Measurements from ENCODE around the gene NEK3.

The NEK3 gene

DNA sequence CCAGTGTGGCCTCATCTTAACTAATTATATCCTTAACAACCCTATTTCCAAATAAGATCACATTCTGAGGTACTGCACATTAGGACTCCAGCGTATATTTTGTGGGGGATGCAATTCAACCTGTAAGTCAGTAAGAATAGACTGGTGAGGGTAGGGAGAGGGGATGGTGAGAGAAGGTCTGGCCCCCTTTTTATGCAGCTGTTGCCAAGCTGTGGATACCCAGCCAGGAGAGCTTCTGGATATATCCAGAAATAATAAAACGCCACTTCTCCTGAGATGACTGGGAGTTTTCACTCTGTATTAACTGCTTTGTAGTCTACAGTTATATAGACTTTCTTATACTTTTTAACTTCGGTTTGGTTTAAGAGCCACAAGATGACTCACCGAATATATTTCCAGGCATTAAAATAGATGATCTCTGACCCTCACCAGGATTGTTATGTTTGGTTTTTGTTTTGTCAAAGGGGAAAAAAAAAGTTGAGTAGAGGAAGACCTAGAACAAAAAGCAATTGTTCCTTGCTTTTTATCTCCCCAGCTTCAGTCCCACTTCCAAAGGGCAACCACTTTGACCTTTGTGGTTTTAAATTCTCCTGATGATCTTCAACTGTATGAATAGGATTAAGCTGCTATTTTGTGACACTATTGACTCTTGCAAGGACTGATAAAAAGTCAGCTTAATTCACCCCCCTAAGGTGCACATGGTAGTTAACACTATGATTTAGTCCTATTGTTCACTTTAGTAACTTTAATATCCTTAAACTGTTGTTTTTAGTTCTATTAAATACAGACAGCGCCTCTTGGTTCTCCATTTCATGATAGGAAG is 3.1 kb upstream of the NEK3 start:
- Mint-ChIP-seq H3K27me3 (ENCODE audit: low read depth) (peaks cover 3% of the 10 kb centered on the region), H3K4me1 (peaks cover 28% of the 10 kb centered on the region)
- TF ChIP-seq, protein P1, sequence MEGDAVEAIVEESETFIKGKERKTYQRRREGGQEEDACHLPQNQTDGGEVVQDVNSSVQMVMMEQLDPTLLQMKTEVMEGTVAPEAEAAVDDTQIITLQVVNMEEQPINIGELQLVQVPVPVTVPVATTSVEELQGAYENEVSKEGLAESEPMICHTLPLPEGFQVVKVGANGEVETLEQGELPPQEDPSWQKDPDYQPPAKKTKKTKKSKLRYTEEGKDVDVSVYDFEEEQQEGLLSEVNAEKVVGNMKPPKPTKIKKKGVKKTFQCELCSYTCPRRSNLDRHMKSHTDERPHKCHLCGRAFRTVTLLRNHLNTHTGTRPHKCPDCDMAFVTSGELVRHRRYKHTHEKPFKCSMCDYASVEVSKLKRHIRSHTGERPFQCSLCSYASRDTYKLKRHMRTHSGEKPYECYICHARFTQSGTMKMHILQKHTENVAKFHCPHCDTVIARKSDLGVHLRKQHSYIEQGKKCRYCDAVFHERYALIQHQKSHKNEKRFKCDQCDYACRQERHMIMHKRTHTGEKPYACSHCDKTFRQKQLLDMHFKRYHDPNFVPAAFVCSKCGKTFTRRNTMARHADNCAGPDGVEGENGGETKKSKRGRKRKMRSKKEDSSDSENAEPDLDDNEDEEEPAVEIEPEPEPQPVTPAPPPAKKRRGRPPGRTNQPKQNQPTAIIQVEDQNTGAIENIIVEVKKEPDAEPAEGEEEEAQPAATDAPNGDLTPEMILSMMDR (IDR thresholded peaks at IDR 0.05; ENCODE audit: unreplicated experiment in 3 of 3): no peak

DNA sequence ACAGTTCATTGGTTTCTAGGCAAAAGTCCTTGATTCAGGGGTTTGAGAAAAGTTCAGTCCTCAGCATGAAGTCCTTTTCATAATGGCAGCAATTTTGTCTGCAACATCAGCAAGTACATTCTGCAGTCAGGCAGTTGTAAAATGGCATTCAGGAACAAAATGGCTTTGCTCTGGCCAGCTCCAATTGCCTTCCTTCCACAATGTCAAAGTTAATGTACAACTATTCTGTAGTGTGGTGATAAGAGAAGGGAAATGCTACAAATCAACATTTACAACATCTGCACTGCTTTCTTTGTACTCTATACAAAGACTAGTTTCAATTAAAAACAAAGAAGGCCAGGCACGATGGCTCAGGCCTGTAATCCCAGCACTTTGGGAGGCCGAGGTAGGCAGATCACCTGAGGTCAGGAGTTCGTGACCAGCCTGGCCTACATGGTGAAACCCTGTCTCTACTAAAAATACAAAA is 1.8 kb upstream of the NEK3 start:
- TF ChIP-seq, protein P1 (IDR thresholded peaks at IDR 0.05; ENCODE audit: unreplicated experiment in 3 of 3): no peak
- H3K9me3 Mint-ChIP-seq: no peaks in the 10 kb centered on the region
- H3K36me3 Mint-ChIP-seq (ENCODE audit: low read depth): peaks cover 8% of the 10 kb centered on the region
- peaks cover 34% of the 10 kb centered on the region for H3K4me1 Mint-ChIP-seq
- H3K27me3 Mint-ChIP-seq (ENCODE audit: low read depth): peaks cover 3% of the 10 kb centered on the region
- peak overlapping the region in 1 of 3 experiments; percentile 30 for H3K4me3 Mint-ChIP-seq
- peak overlapping the region in 2 of 3 experiments; percentile 17 to 88 for H3K27ac Mint-ChIP-seq

More for the DNA sequence above, 3.1 kb upstream of the NEK3 start:
- peaks cover 16% of the 10 kb centered on the region for H3K36me3 Mint-ChIP-seq (ENCODE audit: low read depth)
- peak overlapping the region in 1 of 3 experiments; percentile 53 for H3K4me3 Mint-ChIP-seq
- H3K27ac Mint-ChIP-seq: peak overlapping the region; percentile 15 to 33 (median 18)
- no peaks in the 10 kb centered on the region for H3K9me3 Mint-ChIP-seq

DNA sequence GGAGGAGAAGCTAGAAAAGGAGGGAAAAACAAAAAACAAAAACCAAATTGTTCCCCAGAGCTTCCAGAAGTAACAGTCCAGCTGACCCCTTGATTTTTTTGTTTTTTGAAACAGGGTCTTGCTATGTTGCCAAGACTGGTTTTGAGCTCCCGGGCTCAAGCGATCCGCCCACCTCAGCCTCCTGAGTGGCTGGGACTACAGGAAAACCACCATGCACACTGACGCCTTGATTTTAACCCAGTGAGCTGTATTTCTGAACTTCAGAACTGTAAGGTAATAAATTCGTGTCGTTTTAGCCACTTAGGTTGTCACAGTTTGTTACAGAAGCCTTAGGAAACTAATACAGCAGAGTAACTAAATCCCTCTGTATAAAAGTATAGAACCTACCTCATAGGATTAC is 1.1 kb upstream of the NEK3 start:
- Mint-ChIP-seq H3K27me3 (ENCODE audit: low read depth) (peaks cover 3% of the 10 kb centered on the region), H3K9me3 (no peaks in the 10 kb centered on the region), H3K36me3 (ENCODE audit: low read depth) (peaks cover 4% of the 10 kb centered on the region), H3K4me3 (peak overlapping the region; percentile 49 to 73 (median 63)), H3K27ac (peak overlapping the region in 1 of 3 experiments; percentile 88), H3K4me1 (peaks cover 34% of the 10 kb centered on the region)
- TF ChIP-seq, protein P1 (IDR thresholded peaks at IDR 0.05; ENCODE audit: unreplicated experiment in 3 of 3): no peak

DNA sequence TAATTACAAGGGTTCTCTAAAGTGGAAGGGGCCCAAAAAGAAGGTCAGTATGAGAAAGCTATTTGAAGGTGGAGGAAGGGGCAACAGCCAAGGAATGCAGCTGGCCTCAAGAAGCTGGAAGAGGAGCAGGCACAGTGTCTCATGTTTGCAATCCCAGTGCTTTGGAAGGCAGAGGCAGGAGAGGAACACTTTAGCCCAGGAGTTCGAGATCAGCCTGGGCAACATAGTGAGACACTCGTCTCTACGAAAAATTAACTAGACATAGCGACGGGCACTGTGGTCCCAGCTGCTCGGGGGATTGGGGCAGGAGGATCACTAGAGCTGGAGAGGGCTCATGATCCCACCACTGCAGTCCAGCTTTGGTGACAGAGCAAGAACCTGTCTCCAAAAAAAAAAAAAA is 656 bp upstream of the NEK3 start:
- H3K36me3 Mint-ChIP-seq (ENCODE audit: low read depth): peaks cover 4% of the 10 kb centered on the region
- H3K4me1 Mint-ChIP-seq: peaks cover 34% of the 10 kb centered on the region
- peak overlapping the region; percentile 40 to 88 (median 44) for H3K27ac Mint-ChIP-seq
- H3K9me3 Mint-ChIP-seq: no peaks in the 10 kb centered on the region
- TF ChIP-seq, protein P1 (IDR thresholded peaks at IDR 0.05; ENCODE audit: unreplicated experiment in 3 of 3): no peak
- peak overlapping the region; percentile 85 to 91 (median 91) for H3K4me3 Mint-ChIP-seq
- H3K27me3 Mint-ChIP-seq (ENCODE audit: low read depth): peaks cover 3% of the 10 kb centered on the region

DNA sequence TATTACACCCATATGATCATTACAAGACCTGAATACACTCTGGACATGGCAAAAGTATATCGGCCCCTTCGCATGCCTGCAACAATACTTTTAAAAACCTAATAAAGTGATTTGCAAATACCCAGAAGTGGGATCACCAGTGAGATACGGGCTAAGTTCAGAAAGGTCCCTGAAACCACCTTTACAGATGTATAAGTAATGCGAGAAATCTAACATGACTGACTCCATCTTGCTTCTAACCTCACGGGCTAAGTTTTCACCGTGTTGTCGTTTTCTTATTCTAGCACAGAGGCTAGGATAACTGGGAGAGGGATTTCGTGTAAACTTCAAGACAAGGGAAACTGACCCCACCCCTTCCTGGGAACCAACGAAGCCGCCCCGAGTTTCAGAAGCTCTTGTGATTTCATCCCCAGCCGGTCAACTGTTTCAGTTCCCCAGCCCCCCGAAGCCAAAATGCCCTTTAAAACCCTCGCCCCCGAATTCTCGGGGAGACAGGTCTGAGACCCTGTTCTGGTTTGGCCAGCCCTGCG is 703 bp downstream of the NEK3 start:
- no peaks in the 10 kb centered on the region for H3K9me3 Mint-ChIP-seq
- peaks cover 34% of the 10 kb centered on the region for H3K4me1 Mint-ChIP-seq
- peak overlapping the region; percentile 71 to 93 (median 88) for H3K27ac Mint-ChIP-seq
- peak overlapping the region; percentile 85 to 91 (median 91) for H3K4me3 Mint-ChIP-seq
- peaks cover 3% of the 10 kb centered on the region for H3K27me3 Mint-ChIP-seq (ENCODE audit: low read depth)
- TF ChIP-seq, protein P1 (IDR thresholded peaks at IDR 0.05; ENCODE audit: unreplicated experiment in 3 of 3): no peak
- H3K36me3 Mint-ChIP-seq (ENCODE audit: low read depth): peaks cover 6% of the 10 kb centered on the region
